ENCODE measurements around the gene TCF12.
"Not testable (repeated sequence)": the region's sequence is repeated elsewhere in the genome, so short reads cannot be mapped to it uniquely, and the experiment has no call there.

TCF12 gene

GRCh38 chr15:57158997-57159668 lies 240.7 kb downstream of the TCF12 start:
- in situ Hi-C loops (cut with HindIII; ENCODE audit: low sequenced_read_pairs) = no loop called here

- in situ Hi-C loops (cut with HindIII; ENCODE audit: low sequenced_read_pairs) = no loop called here
Observed at GRCh38 chr15:57159767-57160166, 241.3 kb downstream of the TCF12 start.

- in situ Hi-C loops (cut with HindIII; ENCODE audit: low sequenced_read_pairs) = no loop called here
Observed at GRCh38 chr15:57160823-57161560, 242.5 kb downstream of the TCF12 start.

- in situ Hi-C loops (cut with HindIII; ENCODE audit: low sequenced_read_pairs) = not testable (repeated sequence)
Observed at GRCh38 chr15:57164251-57164650, 245.8 kb downstream of the TCF12 start.

DNA sequence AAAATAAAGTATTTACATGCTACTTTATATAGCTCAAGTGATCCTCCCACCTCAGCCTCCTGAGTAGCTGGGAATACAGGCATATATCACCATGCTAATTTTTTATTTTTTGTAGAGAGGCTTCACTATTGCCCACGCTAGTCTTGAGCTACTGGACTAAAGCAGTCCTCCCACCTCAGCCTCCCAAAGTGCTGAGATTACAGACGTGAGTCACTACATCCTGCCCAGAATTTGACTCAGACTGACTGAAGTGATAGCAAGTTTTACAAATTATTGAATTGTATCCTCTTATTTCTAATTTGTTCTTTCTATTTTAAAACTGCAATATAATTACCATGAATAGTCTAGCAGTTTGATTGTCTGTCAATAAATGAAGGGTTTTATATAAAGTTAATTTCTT lies 247.5 kb downstream of the TCF12 start:
- in situ Hi-C loops (cut with HindIII; ENCODE audit: low sequenced_read_pairs) = no loop called here

DNA sequence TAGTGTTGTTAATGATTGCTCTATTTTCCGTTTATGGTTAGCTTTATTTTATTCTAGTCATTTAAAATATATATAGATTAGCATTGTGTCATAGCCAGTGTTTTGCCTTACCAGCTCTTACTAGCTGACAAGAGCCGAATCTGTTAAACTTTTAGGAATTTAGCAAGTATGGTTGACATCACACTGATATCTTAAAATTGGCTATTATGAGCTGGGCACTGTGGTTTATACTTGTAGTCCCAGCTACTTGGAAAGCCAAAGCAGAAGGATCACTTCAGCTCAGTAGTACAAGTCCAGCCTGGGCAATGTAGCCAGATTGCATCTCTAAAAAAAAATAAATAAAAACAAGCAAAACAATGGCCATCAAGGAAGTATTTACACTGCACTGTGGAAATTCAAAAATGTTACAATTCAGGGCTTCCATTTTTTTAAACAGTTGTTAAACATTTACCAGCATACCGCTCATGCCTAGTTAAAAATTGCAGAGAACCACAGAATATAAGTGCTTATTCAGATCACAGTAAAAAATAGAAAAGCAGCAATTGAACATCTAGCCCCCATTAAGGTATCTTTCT lies 249.5 kb downstream of the TCF12 start:
- in situ Hi-C loops (cut with HindIII; ENCODE audit: low sequenced_read_pairs) = no loop called here

GRCh38 chr15:57169643-57170042 lies 251.2 kb downstream of the TCF12 start:
- in situ Hi-C loops (cut with HindIII; ENCODE audit: low sequenced_read_pairs) = no loop called here

DNA sequence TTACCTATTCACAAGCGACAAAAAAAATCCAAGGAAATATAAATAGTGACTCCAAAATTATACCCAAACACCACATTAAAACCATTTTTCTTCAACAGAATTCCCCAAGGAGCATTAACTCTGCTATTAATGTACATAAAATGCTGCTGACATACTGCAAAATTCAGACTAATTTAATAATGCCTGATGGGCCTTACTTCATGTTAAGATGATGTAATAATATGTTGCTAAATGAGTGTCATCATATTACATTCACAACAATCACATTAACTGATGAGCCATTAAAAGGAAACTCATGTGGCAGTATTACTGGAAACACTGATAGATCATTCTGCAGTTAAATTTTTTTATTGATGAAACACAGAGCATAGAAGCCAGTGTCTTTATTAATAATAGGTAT lies 253.0 kb downstream of the TCF12 start:
- in situ Hi-C loops (cut with HindIII; ENCODE audit: low sequenced_read_pairs) = no loop called here

GRCh38 chr15:57172925-57173324 lies 254.5 kb downstream of the TCF12 start:
- in situ Hi-C loops (cut with HindIII; ENCODE audit: low sequenced_read_pairs) = no loop called here

DNA sequence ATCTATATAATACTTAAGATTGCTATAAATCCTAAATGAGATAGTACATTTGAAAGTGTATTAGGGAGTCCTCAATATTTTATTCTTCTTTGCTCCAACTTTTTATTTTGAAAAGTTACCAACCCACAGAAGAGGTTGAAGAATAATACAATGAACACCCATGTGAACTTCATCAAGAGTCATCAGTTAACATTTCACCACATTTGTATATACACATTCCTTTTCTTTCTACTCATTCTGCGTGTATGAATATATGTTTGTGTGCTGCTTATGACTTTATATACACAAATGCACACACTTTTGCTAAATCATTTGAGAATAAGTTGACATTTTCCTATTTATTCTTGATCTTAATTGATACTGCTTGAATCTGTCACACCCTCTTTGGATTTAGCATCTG lies 264.6 kb downstream of the TCF12 start:
- in situ Hi-C loops (cut with HindIII; ENCODE audit: low sequenced_read_pairs) = no loop called here

DNA sequence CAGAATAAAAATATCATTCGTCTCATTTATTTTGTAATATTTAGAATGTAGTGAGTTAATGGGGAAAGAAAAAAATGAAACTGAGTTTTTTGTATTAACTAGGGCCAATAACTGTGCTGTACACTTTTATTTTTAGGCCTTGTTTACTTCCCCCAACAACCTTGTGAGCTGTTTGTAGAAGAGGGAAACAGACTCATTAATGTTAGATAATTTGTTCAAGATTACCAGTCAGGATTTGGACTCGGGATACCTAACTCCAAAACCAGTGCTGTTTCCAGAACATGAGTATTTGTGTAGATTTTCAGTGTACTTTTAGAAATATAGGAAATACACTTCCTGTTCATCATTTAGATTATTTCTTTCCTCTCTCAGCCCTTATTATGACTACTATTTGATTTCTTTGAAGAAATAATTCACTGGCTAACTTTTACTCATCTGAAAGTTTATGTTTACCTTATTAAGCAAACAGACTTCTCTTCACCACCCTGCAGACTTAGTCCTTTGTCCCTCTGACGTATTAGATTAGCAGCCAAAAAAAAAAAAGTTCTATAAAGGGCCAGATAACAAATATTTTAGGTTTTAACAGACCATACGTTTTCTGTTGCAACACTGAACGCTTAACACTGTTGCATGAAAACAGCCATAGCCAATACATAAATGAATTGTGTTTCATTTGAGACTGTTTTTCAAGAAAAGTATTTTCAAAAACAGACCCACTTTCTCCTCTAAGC lies 265.3 kb downstream of the TCF12 start:
- in situ Hi-C loops (cut with HindIII; ENCODE audit: low sequenced_read_pairs) = no loop called here

DNA sequence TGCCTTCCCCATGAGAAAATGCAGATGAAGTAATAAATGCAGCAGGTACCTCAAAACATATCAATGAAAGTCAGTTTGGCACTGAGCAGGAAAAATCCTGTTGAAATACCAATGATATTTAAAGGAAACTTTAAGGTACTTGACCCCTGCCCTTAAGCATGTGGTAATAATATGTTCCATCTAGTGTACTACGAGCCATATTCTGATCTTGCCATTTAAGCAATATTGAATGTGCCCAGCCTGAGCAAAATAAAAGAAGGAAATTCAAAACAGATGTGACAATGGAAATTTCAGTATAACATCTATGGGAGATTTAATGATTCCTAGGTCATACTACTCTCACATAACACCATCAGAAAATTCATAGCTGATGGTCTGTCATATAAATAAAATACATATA lies 266.1 kb downstream of the TCF12 start:
- in situ Hi-C loops (cut with HindIII; ENCODE audit: low sequenced_read_pairs) = no loop called here

DNA sequence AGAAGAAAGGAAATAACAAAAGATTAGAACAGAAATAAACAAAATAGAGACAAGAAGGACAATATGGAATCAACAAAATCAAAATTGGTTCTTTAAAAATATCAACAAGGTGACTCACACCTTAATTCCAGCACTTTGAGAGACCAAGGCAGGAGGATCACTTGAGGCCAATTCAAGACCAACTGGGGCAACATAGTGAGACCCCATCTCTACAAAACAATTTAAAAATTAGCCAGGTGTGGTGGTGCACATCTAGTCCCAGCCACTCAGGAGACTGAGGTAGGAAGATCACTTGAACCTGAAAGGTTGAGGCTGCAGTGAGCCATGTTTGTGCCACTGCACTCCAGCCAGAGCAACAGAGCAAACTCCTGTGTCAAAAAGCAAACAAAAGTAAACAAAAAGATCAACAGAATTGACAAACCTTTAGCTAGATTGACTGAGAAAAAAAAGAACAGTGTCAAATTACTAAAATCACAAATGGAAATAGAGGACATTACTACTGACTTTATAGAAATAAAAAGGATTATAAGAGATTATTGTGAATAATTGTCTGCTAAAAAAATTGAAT lies 267.1 kb downstream of the TCF12 start:
- in situ Hi-C loops (cut with HindIII; ENCODE audit: low sequenced_read_pairs) = no loop called here

DNA sequence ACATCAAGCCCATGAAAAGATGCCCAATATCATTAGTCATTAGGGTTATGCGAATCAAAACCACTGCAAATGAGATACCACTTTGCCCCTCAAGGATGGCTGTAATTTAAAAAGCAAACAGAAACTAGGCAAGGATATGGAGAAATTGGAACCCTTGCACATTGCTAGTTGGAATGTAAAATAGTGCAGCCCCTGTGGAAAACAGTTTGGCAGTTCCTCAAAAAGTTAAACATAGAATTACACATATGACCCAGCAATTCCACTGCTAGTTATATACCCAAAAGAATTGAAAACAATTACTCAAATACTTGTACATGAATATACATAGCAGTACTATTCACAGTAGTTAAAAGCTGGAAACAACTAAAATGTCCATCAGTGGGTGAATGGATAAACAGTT lies 271.0 kb downstream of the TCF12 start:
- in situ Hi-C loops (cut with HindIII; ENCODE audit: low sequenced_read_pairs) = no loop called here

DNA sequence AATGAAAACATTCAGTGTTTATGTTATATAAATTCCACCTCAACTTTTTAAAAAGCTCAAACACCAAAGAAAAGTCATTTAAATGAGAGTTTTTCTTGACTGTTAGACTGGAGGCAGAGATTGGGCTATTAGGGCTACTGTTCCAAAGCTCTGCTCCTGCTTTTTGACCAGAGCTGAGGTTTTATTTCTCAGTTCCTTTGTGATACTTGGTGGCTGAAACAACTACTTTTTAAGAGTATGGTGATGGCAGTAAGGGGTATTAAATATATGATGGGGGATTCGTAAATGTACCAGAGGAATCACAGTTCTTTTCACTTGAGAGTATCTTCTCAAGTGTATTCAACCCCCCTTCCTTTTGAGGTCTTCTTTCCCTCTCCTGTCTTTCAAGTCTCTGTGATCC lies 271.8 kb downstream of the TCF12 start:
- in situ Hi-C loops (cut with HindIII; ENCODE audit: low sequenced_read_pairs) = no loop called here

GRCh38 chr15:57193161-57193560 lies 274.7 kb downstream of the TCF12 start:
- in situ Hi-C loops (cut with HindIII; ENCODE audit: low sequenced_read_pairs) = no loop called here

GRCh38 chr15:57195326-57195725 lies 276.9 kb downstream of the TCF12 start:
- in situ Hi-C loops (cut with HindIII; ENCODE audit: low sequenced_read_pairs) = no loop called here

- in situ Hi-C loops (cut with HindIII; ENCODE audit: low sequenced_read_pairs) = no loop called here
Observed at GRCh38 chr15:57196865-57197264, 278.4 kb downstream of the TCF12 start.

- in situ Hi-C loops (cut with HindIII; ENCODE audit: low sequenced_read_pairs) = no loop called here
Observed at GRCh38 chr15:57198131-57198530, 279.7 kb downstream of the TCF12 start.

GRCh38 chr15:57198654-57199291 lies 280.3 kb downstream of the TCF12 start:
- in situ Hi-C loops (cut with HindIII; ENCODE audit: low sequenced_read_pairs) = no loop called here

GRCh38 chr15:57201578-57201977 lies 283.1 kb downstream of the TCF12 start:
- in situ Hi-C loops (cut with HindIII; ENCODE audit: low sequenced_read_pairs) = no loop called here
